Mammary epithelial cell (primary cell): ENCODE data around the gene YARS1.

ENCODE experiments used
- EZH2 ChIP-seq: IDR thresholded peaks from 2 replicates; pipeline ENCODE4 v1.6.1; 2012; ENCODE audit warnings: low read length, inconsistent platforms, borderline replicate concordance
- TF ChIP-seq, protein P1 (sequence below), 2 donors: IDR thresholded peaks in 1 of 2; conservative IDR thresholded peaks in 1 of 2; 2 replicates each; pipeline ENCODE4 v1.5.1; 2011 to 2012; ENCODE audit warnings: inconsistent platforms in 2 of 2, low read length in 2 of 2, mild to moderate bottlenecking in 2 of 2, control low read depth in 1 of 2, low read depth in 1 of 2; ENCODE audit not compliant: insufficient read depth in 1 of 2; ENCODE audit errors: extremely low read depth in 1 of 2

DNA sequence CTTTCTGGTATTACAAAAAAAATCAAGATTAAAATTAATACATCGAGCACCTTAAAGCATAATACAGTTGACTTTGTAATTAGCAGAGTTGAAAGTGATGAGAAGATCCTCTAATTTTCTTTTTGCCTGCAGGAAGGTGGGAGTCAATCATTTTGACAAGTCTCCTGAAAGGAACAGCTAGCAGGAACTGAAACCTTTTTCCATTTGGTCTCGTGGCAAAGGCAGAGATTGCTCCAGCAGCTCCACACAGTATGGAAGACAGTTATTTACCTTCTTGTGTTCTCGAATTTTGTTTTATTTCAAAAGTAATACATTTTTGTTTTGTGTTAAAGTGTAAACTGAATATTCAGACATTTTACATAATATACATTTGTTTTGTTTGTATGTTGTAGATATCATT is 8.0 kb upstream of the YARS1 start:
- TF ChIP-seq, protein P1, sequence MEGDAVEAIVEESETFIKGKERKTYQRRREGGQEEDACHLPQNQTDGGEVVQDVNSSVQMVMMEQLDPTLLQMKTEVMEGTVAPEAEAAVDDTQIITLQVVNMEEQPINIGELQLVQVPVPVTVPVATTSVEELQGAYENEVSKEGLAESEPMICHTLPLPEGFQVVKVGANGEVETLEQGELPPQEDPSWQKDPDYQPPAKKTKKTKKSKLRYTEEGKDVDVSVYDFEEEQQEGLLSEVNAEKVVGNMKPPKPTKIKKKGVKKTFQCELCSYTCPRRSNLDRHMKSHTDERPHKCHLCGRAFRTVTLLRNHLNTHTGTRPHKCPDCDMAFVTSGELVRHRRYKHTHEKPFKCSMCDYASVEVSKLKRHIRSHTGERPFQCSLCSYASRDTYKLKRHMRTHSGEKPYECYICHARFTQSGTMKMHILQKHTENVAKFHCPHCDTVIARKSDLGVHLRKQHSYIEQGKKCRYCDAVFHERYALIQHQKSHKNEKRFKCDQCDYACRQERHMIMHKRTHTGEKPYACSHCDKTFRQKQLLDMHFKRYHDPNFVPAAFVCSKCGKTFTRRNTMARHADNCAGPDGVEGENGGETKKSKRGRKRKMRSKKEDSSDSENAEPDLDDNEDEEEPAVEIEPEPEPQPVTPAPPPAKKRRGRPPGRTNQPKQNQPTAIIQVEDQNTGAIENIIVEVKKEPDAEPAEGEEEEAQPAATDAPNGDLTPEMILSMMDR (conservative IDR thresholded peaks at IDR 0.05 in 1 of 2, IDR thresholded peaks at IDR 0.05 in 1 of 2; ENCODE audit: extremely low read depth in 1 of 2, insufficient read depth in 1 of 2, low read depth in 1 of 2, low read length in 2 of 2): no peak
- no peak for TF ChIP-seq EZH2
